Neural cell (in vitro differentiated cells): Measurements from ENCODE around the gene HUNK.

Experiments
- EZH2 ChIP-seq: fragments of 200-600, 300-800 bp; shearing (Covaris generic), sonication (generic); IDR thresholded peaks from 2 replicates; pipeline ENCODE4 v1.6.1; 2014; ENCODE audit warnings: antibody characterized with exemption, low read length, borderline replicate concordance, mild to moderate bottlenecking; ENCODE audit not compliant: insufficient read depth, poor library complexity, severe bottlenecking
- MXI1 ChIP-seq: fragments of 450-650 bp; conservative IDR thresholded peaks from 2 replicates; pipeline ENCODE4 v1.6.1; 2014; ENCODE audit warnings: antibody characterized with exemption, mild to moderate bottlenecking; ENCODE audit not compliant: poor library complexity, severe bottlenecking
- POLR2AphosphoS5 ChIP-seq: IDR thresholded peaks from 2 replicates; pipeline ENCODE4 v1.6.1; 2012
- TAF1 ChIP-seq: IDR thresholded peaks from 2 replicates; pipeline ENCODE4 v1.6.1; 2012; ENCODE audit warnings: low read depth
- TF ChIP-seq, protein P1 (sequence below): fragments of 450-650 bp; IDR thresholded peaks from 2 replicates; pipeline ENCODE4 v1.5.1; 2014; ENCODE audit warnings: antibody characterized with exemption, mild to moderate bottlenecking, moderate library complexity; ENCODE audit not compliant: poor library complexity, severe bottlenecking

DNA sequence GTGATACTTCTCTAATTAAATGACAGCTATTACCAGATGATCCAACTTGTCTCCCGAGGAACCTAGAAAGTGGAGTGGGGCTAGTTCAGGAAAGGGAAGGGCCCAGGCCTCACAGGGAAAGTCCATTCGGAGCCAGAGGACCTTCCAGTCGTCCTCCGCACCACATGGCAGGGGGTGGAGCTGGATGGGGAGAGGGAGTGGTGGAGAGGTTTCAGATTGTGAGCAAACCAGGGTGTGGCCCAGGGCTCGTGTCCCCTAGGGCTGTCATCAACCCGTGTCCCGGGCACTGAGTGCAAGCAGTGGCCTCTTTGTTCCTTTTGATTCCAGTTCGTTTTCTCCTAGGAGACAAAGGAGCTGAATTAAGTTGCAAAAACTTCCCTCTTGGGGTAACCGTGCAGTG, 114.9 kb downstream of the HUNK start:
- TF ChIP-seq, protein P1, sequence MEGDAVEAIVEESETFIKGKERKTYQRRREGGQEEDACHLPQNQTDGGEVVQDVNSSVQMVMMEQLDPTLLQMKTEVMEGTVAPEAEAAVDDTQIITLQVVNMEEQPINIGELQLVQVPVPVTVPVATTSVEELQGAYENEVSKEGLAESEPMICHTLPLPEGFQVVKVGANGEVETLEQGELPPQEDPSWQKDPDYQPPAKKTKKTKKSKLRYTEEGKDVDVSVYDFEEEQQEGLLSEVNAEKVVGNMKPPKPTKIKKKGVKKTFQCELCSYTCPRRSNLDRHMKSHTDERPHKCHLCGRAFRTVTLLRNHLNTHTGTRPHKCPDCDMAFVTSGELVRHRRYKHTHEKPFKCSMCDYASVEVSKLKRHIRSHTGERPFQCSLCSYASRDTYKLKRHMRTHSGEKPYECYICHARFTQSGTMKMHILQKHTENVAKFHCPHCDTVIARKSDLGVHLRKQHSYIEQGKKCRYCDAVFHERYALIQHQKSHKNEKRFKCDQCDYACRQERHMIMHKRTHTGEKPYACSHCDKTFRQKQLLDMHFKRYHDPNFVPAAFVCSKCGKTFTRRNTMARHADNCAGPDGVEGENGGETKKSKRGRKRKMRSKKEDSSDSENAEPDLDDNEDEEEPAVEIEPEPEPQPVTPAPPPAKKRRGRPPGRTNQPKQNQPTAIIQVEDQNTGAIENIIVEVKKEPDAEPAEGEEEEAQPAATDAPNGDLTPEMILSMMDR: no peak
- TF ChIP-seq MXI1: no peak
- no peak for TF ChIP-seq EZH2
- TF ChIP-seq TAF1: no peak
- no peak for TF ChIP-seq POLR2AphosphoS5
